ENCODE results near the gene RTKN2.

Gene RTKN2

GRCh38 chr10:62205750-62206399, 62.8 kb downstream of the RTKN2 start:
- TF ChIP-seq CTCF (IDR thresholded peaks at IDR 0.05; ENCODE audit: low read depth, low read length, missing control alignments): no peak
- H3K4me3 ChIP-seq (replicated peaks; ENCODE audit: low read depth, low read length): no peak overlapping the region
- no peak for DNase-seq (ENCODE audit: extremely low read depth, low read depth)

GRCh38 chr10:62199584-62199983, 69.1 kb downstream of the RTKN2 start:
- H3K4me3 ChIP-seq (replicated peaks; ENCODE audit: low read depth, low read length): no peak overlapping the region
- TF ChIP-seq CTCF (IDR thresholded peaks at IDR 0.05; ENCODE audit: low read depth, low read length, missing control alignments): no peak
- DNase-seq (ENCODE audit: extremely low read depth, low read depth): no peak

- TF ChIP-seq CTCF (IDR thresholded peaks at IDR 0.05; ENCODE audit: low read depth, low read length, missing control alignments): no peak
- no peak overlapping the region for H3K4me3 ChIP-seq (replicated peaks; ENCODE audit: low read depth, low read length)
- no peak for DNase-seq (ENCODE audit: extremely low read depth, low read depth)
Measured at GRCh38 chr10:62196528-62196927, 72.1 kb downstream of the RTKN2 start.

- DNase-seq (ENCODE audit: extremely low read depth, low read depth): no peak
- no peak for TF ChIP-seq CTCF (IDR thresholded peaks at IDR 0.05; ENCODE audit: low read depth, low read length, missing control alignments)
- H3K4me3 ChIP-seq (replicated peaks; ENCODE audit: low read depth, low read length): no peak overlapping the region
Measured at GRCh38 chr10:62195675-62195926, 73.0 kb downstream of the RTKN2 start.

GRCh38 chr10:62194924-62195674, 73.5 kb downstream of the RTKN2 start:
- no peak overlapping the region for H3K4me3 ChIP-seq (replicated peaks; ENCODE audit: low read depth, low read length)
- TF ChIP-seq CTCF (IDR thresholded peaks at IDR 0.05; ENCODE audit: low read depth, low read length, missing control alignments): no peak
- no peak for DNase-seq (ENCODE audit: extremely low read depth, low read depth)

- H3K4me3 ChIP-seq (replicated peaks; ENCODE audit: low read depth, low read length): no peak overlapping the region
- TF ChIP-seq CTCF (IDR thresholded peaks at IDR 0.05; ENCODE audit: low read depth, low read length, missing control alignments): no peak
- no peak for DNase-seq (ENCODE audit: extremely low read depth, low read depth)
Measured at GRCh38 chr10:62193479-62193878, 75.2 kb downstream of the RTKN2 start.

Measured in HFF-Myc (cell line).